GM19395 (cell line): ENCODE measurements around the gene CNTNAP2.

Source experiments
- ATAC-seq: cut with Tn5 transposase; IDR thresholded peaks from one replicate; pipeline ENCODE4 v1.9.1; 2021; ENCODE audit warnings: mild to moderate bottlenecking, moderate library complexity; ENCODE audit not compliant: unreplicated experiment

CNTNAP2 gene

GRCh38 chr7:148104924-148105323 is 1988.3 kb downstream of the CNTNAP2 start:
- no peak for ATAC-seq

- no peak for ATAC-seq
Measured at GRCh38 chr7:148105853-148106252, 1989.3 kb downstream of the CNTNAP2 start.

GRCh38 chr7:148107443-148108127 is 1991.0 kb downstream of the CNTNAP2 start:
- ATAC-seq, result no peak

GRCh38 chr7:148108381-148108780 is 1991.8 kb downstream of the CNTNAP2 start:
- ATAC-seq, result no peak

- ATAC-seq, result no peak
Measured at GRCh38 chr7:148110097-148110868, 1993.7 kb downstream of the CNTNAP2 start.

- ATAC-seq, result no peak
Measured at GRCh38 chr7:148114804-148115203, 1998.2 kb downstream of the CNTNAP2 start.

GRCh38 chr7:148115308-148115707 is 1998.7 kb downstream of the CNTNAP2 start:
- no peak for ATAC-seq

- ATAC-seq, result no peak
Measured at GRCh38 chr7:148116195-148116594, 1999.6 kb downstream of the CNTNAP2 start.

- no peak for ATAC-seq
Measured at GRCh38 chr7:148116829-148117403, 2000.3 kb downstream of the CNTNAP2 start.

- ATAC-seq, result no peak
Measured at GRCh38 chr7:148118371-148118770, 2001.8 kb downstream of the CNTNAP2 start.

- no peak for ATAC-seq
Measured at GRCh38 chr7:148121401-148121800, 2004.8 kb downstream of the CNTNAP2 start.

GRCh38 chr7:148121847-148122246 is 2005.2 kb downstream of the CNTNAP2 start:
- ATAC-seq, result no peak

GRCh38 chr7:148124477-148124876 is 2007.9 kb downstream of the CNTNAP2 start:
- no peak for ATAC-seq

- no peak for ATAC-seq
Measured at GRCh38 chr7:148127374-148127773, 2010.8 kb downstream of the CNTNAP2 start.

- ATAC-seq, result no peak
Measured at GRCh38 chr7:148129023-148129422, 2012.4 kb downstream of the CNTNAP2 start.

GRCh38 chr7:148135116-148135515 is 2018.5 kb downstream of the CNTNAP2 start:
- no peak for ATAC-seq

GRCh38 chr7:148135997-148136396 is 2019.4 kb downstream of the CNTNAP2 start:
- no peak for ATAC-seq

- peak; percentile 81 for ATAC-seq
Measured at GRCh38 chr7:148142660-148143248, 2026.2 kb downstream of the CNTNAP2 start.

GRCh38 chr7:148144827-148145226 is 2028.2 kb downstream of the CNTNAP2 start:
- ATAC-seq, result no peak

GRCh38 chr7:148146346-148146745 is 2029.7 kb downstream of the CNTNAP2 start:
- no peak for ATAC-seq

- ATAC-seq, result no peak
Measured at GRCh38 chr7:148147438-148147837, 2030.8 kb downstream of the CNTNAP2 start.

- no peak for ATAC-seq
Measured at GRCh38 chr7:148148456-148148855, 2031.9 kb downstream of the CNTNAP2 start.
